HG03139 (cell line): ENCODE results near the gene OR2V2.
A peak's percentile ranks its signal among the peaks of the same experiment; 100 is the strongest.

Source experiments
- ATAC-seq: cut with Tn5 transposase; IDR thresholded peaks from one replicate; pipeline ENCODE4 v1.9.1; 2021; ENCODE audit not compliant: unreplicated experiment

The OR2V2 gene

DNA sequence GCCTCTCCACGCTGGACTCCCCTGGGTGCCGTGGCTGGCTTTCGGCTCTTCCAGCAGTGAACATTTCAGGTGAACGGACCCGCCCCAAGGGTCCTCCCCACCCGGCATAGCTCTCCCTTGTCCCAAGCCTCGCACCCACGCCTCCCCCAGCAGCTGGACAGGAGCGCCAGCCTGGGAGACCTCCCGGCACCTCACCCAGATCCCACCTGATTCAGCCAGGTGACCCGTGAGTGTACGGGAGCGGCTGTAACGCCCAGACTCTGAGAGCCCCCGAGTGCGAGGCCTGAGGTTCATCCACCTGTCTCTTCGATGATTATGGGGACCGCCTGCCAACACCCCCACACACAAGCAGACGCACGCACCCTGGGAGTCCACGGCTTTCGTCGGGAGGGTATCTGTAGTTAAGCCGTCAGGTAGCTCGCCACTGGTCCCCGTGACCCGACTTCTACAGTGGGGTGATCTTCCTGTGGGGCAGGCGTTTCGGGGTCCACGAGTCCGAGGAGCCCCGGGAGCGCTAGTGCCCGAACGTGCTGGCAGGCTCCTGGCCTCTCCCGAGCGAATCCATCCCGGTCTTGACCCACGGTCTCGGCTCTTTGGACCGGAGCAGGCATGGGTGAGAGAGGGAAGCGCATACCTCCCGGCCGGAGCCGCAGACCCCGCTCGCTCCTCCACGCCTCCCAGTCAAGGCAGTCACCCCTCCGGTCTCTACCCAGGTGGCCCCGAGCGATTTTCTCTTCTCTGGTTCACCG, 42.8 kb downstream of the OR2V2 start:
- no peak for ATAC-seq

DNA sequence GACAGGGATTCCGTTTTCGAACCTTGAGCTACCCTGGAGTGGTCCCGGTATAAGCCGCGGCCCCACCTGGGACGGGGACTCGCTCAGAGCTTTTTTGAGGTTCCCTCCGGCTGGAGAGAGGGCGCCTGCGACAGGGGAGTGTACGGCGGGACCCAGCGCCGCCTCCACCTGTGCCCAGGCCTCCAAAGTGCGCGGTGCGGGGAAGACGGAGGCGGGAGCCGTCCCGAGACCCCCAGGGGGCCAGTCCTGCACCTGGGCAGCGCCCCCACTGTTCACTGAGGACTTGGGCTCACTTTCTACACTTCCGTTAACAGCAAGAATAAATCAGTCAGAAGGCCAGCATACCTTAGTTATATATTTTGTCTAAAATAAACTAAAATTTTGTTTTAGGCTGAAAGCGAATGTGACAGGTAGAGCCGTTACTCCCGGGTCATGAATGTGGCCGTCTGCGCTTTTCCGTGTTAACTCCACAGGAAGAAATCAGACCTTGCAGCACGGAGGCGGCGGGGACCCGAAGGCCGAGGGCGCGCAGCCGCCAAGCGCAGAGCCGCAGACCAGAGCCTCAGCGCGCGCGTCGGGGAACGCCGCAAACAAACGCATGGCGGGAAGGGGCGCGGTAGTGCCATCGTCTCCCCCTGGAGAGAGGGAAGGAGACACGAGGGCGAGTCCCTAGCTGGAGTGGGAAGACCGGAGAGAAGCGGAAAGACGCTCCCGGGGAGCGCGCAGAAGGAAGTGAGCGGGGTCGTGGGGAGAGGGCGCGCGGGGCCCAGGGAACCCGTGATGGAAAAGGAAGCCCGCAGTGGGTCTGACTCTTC, 43.5 kb downstream of the OR2V2 start:
- peak; percentile 1 for ATAC-seq

DNA sequence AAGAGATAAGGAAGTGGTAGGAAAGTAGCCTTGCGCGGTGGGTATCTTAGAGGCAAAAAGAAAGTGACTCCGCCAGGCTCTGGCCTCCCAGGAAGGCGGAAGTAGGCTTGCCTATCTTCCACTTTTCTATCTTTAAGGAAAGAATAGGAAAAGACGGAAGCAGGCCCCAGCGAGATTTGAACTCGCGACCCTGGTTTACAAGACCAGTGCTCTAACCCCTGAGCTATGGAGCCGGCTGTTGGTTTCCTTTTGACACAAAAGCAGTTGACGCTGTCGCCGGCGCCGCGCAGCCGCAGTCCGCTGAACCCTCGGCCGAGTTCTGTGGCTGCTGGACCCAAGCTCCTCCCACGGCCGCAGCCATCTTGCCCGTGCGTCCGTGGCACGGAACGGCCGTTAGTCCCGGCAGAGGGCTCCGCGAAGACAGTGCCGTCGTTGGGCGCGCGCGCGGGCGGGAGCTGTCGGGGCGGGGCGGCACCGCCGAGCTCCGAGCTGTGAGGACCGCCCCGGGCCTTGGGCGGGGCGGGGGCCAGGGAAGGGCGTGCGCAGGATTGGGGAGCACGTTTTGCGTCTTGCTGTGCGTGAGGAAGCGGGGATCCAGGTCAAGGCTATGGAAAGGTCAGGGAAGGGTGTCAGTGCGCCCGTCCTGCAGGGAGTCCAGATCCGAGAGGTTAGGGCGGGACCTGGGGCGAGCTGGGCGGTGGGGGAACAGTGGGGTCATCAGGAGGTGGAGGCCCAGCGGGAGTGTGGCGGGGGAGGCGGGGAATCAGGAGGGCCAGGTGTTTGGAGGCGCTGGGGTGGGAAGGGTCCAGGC, 44.3 kb downstream of the OR2V2 start:
- peak; percentile 47 for ATAC-seq

DNA sequence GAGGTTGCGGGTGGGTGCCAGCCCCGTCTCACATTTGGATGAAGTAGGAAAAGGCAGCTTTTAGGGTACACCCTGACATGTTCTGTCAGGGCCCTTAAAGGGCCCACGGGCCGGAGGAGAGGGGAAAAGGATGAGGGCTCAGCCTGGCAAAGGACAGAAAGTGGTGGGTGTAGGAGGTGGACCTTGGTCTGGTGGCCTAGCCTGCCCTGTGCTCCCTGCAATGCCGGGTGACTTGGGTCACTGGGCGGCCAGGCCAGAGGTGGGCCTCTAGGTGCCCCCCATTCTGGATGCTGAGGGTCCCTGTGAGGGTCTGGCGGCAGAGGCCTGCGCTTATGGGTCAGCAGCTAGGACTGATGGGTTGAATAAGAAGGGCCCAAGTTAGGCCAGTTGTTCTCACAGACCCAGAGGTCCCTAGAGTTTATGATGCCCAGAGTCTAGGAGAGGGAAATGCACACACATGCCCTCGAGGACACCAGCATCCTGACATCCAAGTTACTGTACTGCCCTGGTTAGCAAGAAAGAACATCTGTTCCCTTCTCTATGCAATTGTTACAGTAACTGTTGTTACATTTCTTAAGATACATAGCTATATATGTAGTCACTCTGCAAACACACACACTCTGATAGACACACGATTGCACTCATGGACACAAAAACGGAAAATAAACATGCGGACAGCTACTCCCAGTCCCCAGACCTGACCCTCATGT, 45.1 kb downstream of the OR2V2 start:
- ATAC-seq: no peak

DNA sequence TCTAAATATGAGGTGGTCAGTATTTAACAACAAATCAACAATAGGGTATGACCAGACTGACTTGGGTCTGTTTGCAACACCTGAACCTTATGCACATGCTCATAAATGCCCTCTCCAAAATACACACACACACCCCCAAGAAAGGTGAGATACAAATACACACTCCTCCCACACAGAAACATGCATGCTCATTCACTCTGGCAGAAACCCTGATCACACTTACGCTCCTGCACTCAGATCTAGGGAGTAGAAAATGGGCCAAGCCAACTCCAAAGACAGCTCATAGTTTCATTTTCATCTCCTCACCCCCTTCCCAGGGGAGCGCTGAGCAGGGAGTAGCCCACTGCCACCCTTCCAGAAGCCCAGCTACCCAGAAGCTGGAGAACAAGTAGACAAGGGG, 46.3 kb downstream of the OR2V2 start:
- no peak for ATAC-seq

DNA sequence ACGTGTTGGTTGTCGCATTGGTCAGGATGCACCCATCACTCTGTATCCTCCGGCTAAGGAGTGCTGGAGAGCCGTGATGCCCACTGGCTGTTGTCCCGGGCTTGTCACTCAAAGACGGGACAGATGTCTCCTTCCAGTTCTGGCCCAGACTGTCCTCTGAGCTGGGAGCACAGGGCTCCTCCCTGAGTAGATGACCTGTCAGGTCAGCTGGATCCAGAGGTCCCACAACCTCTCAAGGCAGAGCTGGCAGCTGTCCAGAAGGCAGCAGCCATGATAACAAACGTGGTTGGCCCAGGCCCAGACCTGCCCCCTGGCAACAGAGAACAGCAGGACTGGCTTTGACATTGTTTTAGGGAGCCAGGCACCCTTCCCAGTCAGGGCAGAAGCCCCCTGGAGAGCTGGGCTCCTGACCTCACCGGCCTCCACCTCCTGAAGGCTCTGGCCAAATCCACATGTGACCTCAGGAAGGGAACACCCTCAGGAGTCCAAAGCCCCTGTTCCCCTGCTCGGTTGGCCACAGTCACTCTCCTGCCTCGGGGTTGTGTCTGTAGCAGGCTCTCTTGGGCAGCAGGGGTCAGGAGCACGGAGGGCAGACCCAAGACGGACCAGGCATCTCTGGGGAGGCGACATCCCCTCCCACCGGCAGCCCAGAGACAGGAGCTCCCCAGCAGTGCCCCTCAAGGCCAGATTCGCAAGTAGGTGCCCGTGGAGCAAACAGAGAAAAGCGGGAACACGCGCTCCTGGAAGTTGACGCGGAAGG, 47.3 kb downstream of the OR2V2 start:
- ATAC-seq: no peak

DNA sequence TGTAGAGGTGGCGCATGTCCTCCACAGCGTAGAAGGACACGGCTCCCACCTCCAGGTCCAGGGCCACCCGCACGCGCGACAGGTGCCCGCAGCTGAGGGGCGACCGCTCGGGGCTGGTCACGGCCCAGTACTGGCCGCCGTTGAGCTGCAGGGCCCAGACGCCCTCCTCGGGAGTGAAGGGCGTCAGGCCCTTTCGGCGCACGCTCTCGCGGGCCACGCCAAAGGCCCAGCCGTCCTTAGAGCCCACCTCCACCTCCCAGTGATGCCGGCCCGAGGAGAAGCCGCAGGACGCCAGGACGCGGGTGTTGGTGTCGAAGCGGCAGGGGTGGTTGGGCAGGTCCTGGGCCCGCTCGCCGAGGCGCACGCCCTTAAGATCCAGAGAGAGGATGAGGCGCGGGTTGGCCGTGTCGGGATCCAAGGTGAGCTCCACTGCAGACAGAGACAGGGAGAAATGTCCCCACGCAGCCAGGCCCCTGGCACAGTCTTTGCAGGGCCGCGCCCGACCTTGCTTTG, 47.9 kb downstream of the OR2V2 start:
- no peak for ATAC-seq

DNA sequence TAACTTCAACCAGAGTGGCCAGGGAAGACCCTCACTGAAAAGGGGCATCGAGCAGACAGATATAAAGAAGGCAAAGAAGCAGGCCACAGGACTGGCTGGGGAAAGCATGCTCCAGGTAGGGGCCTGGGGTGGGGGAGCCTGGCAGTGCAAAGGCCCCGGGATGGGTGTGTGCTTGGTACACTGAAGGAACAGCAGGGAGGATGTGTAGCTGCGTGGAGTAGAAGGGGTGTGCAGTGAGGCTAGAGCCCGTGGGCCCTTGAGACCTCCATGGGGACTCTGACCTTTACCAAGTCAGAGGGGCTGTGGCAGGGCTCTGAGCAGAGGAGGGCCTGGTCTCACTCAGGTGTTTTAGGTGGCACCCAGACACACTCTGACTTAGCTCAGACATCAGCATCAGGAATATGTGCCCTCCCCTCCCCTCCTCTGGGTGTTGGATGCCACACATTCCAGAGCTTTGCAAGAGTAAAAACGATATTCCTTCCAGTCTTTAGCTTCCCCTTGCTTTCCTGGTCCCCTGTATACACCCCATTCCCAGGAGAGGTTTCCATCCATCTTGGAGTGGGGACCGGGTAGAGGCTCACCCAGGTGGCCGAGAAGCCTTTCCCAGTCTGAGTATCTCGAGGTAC, 50.1 kb downstream of the OR2V2 start:
- no peak for ATAC-seq

DNA sequence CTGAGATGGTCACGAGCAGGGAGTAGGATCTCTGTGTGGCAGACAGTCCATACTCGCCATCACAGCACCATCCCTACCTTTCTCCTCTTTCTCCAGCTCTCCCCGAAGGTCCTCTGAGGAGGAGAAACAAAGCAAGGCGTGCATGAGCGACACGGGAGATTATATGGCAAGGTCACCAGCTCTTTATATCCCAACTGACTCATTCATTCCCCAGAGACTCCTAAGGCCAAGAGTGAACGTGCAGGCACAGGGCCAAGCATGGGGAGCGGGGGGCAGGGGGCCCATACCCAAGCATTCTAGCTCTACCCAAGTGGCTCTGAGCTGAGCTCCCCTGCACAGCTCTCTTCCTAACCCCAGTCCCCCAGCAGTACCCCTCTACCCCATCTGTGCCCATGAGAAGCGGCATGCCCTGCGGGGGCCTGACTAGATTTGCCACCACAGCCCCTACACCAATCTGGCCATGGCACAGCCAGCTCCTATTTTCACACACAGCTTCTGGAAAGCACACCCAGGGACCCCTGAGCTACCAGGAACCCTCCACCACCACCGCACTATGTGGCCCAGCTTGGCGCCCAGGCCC, 50.8 kb downstream of the OR2V2 start:
- no peak for ATAC-seq

DNA sequence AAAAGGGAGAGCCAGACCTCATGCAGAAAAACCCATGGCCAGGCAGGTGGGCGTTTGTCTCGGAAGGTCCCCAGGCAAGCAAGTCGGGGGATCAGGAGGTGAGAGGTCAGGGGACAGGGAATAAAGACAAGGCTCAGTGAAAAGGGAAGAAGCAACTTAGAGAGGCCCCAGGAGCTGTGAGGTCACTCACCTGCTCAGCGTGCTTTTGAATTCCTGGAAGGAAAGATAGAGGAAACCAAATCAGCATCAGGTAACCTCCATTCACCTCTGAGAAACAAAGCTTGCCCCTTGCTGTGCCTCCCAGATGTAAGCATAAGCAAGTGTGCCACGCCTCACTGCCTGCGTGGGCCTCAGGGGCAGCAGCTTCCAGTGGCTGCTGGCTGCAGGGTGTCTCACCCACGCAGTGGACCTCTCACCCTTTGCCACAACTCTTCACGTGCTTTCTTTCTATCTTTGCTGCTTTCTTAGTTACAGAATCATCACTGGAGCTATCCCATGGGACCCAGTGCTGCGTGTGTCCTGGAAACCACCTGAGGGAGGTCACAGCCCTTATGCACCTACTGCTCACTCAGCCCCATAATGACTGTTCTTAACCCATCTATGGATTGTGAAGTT, 51.6 kb downstream of the OR2V2 start:
- ATAC-seq: peak; percentile 48

DNA sequence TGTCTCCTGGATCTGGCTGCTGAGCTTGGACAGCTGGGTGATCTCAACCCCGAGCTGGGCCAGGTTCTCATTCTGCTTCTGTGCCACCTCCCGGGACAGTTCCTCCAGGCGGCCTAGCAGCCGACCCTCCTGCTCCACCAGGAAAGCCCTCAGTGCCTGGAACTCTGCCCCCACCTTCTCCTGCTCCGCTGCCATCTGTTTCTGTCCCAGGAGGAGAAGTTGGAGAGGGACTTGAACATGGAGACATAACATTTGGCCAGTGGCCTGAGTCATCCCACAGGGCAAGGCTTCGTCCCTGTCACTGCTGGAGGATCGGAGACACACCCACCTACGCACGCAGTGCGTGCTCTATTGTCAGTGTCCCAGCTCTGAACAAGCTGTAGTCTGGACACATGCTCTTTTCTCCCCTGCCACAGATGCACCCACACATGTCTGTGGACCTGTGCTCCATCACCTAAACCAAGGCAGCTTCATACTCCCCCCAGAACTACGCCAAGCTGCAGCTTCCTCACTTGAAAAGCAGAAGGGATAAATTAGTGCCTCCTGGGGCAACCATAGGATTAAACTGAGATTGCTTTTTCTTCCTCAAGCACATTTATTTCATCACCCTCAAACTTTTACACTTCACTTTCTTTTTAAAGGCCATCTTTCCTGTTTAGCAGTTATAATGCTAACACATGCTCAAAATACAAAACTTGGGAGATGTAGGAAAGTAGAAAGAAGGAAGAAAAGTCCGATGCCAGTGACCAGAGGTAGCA, 52.7 kb downstream of the OR2V2 start:
- ATAC-seq: no peak

DNA sequence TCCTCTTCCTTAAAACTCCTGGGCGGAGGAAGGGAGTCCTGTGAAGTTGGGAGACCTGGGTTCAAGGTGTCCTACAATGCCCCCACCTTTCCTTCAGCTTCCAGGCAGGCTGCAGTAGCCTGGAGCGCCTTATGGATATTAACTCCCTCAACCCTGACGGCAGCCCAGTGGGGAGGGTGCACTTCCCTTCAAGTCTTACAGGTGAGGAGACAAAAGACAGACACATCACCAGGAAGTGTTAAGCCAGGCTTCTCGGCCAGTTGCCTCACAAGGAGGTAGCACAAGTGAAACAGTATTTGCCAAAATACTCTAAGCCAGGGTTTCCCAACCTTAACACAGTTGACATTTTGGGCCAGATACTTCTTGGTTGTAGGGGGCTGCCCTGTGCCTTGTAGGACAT, 53.4 kb downstream of the OR2V2 start:
- no peak for ATAC-seq

DNA sequence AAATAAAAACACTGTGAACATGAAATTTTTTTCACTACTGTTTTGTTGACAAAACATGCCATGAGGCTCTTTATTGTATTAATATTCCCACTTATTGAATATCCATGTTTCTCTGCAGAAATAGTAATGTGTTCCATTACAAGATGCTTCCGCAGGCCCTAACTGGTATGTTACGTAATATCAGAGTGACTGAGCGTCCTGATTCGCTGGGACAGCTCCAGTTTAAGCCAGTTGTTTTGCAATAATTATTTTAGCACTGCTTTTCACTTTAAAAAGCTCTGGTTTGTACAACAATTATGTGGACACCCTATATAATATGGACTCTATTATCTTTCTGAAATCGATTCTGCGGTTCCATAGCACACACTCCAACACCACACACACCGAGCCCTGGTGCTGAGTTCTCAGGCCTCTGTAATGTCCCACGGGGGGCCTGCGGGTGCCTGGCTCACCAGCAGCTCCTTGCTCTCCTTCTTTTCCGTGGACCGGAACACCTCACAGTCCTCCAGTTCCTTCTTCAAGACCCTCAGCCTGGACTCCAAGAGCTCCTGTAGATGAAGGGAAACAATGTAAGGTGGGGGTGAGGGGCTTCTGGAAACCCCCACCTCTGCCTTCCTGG, 55.8 kb downstream of the OR2V2 start:
- ATAC-seq: no peak

DNA sequence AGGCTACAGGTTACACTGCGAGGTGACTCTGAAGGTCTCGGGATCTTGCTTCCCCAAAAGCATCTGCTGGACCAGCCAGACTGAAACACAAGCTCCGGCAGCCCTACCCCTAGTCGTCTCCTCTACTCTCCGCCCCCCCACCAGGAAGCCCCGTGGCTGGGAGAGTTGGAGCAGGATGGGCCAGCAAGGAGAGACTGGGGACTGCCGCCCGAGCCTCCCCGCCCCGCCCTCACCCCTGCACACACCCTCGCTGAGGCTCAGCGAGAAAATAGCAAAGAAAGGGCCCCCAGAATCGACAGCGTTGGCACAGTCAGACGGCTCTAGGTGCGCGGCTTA, 56.4 kb downstream of the OR2V2 start:
- ATAC-seq: no peak

DNA sequence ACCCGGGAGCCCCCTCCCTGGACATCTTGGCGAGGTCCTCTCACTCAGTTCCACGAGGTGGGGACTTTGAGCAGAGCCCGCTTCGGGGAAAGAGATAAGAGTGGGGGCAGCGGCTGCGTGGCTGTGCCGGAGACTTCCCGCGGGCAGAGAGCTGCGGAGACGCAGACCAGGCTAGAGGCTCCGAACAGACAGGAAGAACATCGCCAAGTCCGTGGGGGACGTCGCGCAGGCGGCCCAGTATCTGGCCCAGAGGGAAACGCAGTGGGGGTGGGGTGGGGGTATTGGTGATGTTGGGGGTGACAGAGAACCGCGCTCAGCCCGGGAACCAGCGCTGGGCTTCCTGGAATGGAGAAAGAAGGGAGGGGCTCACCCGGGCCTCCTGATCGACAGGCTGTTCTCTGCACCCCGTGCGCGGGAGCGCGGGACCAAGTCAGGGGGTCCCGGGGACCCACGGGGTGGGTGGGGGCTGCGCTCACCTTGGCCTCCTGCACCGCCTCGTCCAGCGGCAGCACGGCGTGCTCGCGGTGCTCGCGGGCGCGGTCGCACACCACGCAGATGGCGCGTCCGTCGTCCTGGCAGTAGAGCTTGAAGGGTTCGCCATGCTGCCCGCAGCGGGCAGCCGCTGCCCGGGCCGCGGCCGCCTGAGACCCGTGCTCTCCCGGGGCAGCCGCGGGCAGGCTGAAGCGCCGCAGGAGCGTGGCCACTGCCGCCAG, 56.9 kb downstream of the OR2V2 start:
- no peak for ATAC-seq

DNA sequence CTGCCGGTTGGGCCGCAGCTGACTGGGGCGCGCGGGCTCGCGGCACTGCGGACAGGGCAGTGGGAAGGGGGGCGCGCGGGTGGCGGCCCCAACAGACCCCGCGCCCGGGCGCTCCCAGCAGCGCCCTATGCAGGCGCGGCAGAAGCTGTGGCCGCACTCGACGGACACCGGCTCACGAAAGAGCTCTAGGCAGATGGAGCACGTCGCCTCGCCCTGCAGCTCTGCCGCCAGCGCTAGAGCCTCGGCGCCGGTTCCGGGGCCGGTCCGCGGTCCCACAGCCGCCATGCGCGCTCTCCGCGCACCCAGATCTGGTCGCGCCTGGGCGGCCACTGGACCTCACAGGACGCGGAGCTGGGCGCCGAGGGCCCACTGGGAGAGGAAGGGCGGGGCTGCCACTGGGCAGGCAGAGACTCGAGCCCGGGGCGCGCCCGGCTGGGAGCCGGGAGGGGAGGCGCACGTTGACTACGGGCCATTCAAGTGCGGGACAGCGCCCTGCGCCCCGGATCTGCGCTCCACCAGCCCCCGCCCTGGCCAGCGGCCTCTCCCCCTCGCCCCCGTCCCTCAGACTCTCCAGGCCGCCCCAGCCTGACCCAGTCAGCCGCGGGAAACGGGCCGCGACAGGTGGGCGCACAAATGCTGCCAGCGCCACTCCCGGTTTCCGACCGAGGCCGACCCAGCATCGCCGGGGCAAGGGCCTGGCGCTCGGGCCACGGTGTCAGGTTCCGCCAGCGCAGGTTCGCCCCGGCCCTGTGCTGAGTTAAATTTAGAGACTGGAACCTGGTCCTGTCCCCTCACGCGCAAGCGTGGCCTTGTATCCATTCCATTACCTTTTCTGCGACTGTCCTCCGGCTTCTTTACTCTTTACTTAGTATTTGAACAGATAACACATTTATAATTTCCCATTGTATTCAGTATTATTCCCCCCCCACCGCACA, 57.7 kb downstream of the OR2V2 start, which contains the start of gene TRIM7:
Gene TRIM7, minus strand, starts transcription at position 371 of the 935 bp plus-strand sequence. Its CDS starts 86 bp downstream, at position 285.
- no peak for ATAC-seq
